Tibial artery (tissue), 4 donors: ENCODE results near the gene BDKRB2.

Source experiments
- DNase-seq, 2 donors: peaks; one replicate each; pipeline ENCODE4 v3.0.0-alpha.2; 2019
- H3K27ac ChIP-seq, 2 donors: fragments of 200-600 bp; sonication (generic) in 1 of 2; 1 replicate in 1 of 2; 2 replicates in 1 of 2; pipeline ENCODE4 v1.5.1; 2018 to 2019; ENCODE audit warnings: mild to moderate bottlenecking in 1 of 2
- H3K27me3 ChIP-seq, 2 donors: fragments of 200-600 bp; sonication (generic) in 1 of 2; one replicate each; pipeline versions ENCODE4 v1.5.1 to v1.6.0; 2016 to 2019
- H3K36me3 ChIP-seq, 3 donors: fragments of 200-600 bp; sonication (generic) in 2 of 3; one replicate each; pipeline ENCODE4 v1.5.1; 2016 to 2019; ENCODE audit warnings: mild to moderate bottlenecking in 2 of 3
- H3K4me1 ChIP-seq, 4 donors: fragments of 200-600 bp; sonication (generic) in 2 of 4; 1 replicate in 3 of 4; 2 replicates in 1 of 4; pipeline ENCODE4 v1.5.1; 2016 to 2019
- H3K4me3 ChIP-seq, 2 donors: fragments of 200-600 bp; sonication (generic) in 1 of 2; 1 replicate in 1 of 2; 2 replicates in 1 of 2; pipeline ENCODE4 v1.5.1; 2018 to 2019; ENCODE audit warnings: mild to moderate bottlenecking in 2 of 2
- H3K9me3 ChIP-seq, 3 donors: fragments of 200-600 bp; sonication (generic) in 1 of 3; one replicate each; pipeline ENCODE4 v1.5.1; 2016 to 2019
- intact Hi-C: fragments of 100-400 bp; cut with DNase I; formaldehyde crosslinking; loops from one replicate; pipeline ENCODE4 v1.15.0; 2023; ENCODE audit warnings: low total_unique reads
- TF ChIP-seq, protein P1 (sequence below), 2 experiments: fragments of 200-600 bp in 1 of 2; fragments of 450-650 bp in 1 of 2; IDR thresholded peaks; one replicate each; pipeline ENCODE4 v1.5.1; 2017 to 2019; ENCODE audit warnings: antibody characterized with exemption in 2 of 2, mild to moderate bottlenecking in 1 of 2, moderate library complexity in 1 of 2

Gene BDKRB2

DNA sequence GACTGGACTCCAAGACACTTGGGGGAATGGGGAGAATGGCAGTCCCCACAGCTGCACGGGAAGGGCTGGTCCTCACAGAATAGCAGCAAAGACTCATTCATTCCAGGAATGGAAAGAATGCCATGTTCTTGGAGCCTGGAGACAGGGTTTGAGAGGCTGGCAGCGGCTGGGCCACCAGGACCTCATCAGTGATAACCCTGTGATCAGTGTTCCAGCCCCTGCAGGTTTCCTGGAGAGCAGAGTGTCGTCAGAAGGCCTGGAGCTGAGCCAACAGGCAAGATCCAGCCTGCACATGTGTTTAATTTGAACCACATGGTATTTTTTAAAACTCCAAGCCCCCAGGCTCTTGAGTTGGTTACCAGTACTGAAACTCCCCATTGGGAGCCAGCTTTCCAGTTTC, 62.7 kb downstream of the BDKRB2 start:
- Histone ChIP-seq H3K4me3 (no peak overlapping the region), H3K4me1 (no peaks in the 10 kb centered on the region), H3K27me3 (peaks cover 0 to 14% of the 10 kb centered on the region in 2 donors), H3K36me3 (no peaks in the 10 kb centered on the region), H3K27ac (no peak overlapping the region), H3K9me3 (peaks cover 0 to 5% (median 0%) of the 10 kb centered on the region in 3 donors)
- DNase-seq, result no peak
- intact Hi-C loops, result no loop called here
- TF ChIP-seq, protein P1, sequence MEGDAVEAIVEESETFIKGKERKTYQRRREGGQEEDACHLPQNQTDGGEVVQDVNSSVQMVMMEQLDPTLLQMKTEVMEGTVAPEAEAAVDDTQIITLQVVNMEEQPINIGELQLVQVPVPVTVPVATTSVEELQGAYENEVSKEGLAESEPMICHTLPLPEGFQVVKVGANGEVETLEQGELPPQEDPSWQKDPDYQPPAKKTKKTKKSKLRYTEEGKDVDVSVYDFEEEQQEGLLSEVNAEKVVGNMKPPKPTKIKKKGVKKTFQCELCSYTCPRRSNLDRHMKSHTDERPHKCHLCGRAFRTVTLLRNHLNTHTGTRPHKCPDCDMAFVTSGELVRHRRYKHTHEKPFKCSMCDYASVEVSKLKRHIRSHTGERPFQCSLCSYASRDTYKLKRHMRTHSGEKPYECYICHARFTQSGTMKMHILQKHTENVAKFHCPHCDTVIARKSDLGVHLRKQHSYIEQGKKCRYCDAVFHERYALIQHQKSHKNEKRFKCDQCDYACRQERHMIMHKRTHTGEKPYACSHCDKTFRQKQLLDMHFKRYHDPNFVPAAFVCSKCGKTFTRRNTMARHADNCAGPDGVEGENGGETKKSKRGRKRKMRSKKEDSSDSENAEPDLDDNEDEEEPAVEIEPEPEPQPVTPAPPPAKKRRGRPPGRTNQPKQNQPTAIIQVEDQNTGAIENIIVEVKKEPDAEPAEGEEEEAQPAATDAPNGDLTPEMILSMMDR (IDR thresholded peaks at IDR 0.05), result no peak

DNA sequence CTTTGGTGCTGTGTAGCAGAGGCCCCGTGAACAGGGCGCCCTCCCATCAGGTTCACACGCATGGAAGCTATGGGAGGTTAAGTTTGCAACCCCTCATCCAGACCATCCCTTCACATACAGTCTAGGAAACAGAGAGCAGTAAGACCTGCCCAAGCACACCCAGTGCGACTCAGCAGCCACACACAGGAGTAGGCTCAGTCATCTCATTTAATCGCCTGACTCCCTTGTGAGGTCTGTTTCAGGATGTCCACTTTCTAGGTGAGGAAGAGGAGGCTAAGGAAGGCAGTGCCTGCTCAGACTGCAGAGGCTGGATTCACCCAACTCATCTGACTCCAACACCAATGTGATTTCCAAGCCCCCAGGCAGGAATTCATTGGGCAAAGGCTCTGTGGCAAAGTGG, 63.3 kb downstream of the BDKRB2 start:
- peaks cover 0 to 14% of the 10 kb centered on the region in 2 donors for H3K27me3 ChIP-seq
- TF ChIP-seq, protein P1 (IDR thresholded peaks at IDR 0.05), result no peak
- H3K27ac ChIP-seq, result no peak overlapping the region
- intact Hi-C loops, result no loop called here
- H3K4me3 ChIP-seq, result no peak overlapping the region
- H3K9me3 ChIP-seq, result peaks cover 0 to 5% (median 0%) of the 10 kb centered on the region in 3 donors
- no peaks in the 10 kb centered on the region for H3K4me1 ChIP-seq
- no peak for DNase-seq
- H3K36me3 ChIP-seq, result no peaks in the 10 kb centered on the region

DNA sequence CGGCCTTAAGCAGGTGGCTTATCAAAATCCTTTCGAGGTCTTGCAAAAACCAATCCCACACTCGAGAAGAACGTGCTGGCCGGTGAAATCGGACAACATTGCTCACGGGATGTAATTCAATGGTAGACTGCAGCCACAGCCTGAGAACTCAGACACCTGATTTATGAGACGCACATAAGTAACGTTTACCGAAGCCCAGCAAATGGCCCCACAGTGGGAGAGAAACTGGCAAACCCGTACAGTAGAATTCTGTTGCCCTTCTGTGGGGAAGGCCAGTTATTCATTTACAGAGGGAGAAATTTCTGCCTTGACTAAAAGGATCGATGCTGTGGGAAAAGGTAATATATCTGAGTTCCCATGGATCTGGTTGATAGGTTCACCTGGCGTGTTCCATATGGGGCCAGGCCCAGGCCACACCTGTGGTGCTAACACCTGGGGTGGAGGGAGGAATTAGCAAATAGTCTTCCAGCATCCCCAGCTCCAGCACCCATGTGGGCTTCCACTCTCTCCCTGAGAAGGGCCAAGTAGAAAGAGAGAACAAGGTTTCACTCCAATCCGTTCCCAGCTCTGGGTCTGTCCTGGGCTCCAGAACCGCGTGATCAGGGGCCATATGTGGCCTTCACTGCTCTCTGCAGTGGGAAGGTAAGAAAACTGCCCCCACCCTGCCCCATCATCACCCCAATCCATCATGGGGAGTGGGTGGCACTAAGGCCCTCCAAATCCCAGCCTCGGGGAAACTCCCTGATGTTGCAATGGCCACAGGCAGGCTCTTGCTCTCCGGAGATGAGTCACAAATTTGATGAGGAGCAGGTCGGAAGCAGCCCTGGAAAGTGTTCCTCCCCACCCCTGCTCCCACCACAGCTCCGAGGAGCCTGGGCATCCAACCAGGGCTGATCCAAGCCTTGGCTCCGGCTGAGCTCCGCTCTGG, 64.1 kb downstream of the BDKRB2 start:
- no peaks in the 10 kb centered on the region for H3K36me3 ChIP-seq
- peak in 1 of 2 donors; percentile 45 for DNase-seq
- no peak overlapping the region for H3K4me3 ChIP-seq
- no peaks in the 10 kb centered on the region for H3K4me1 ChIP-seq
- TF ChIP-seq, protein P1 (IDR thresholded peaks at IDR 0.05), result no peak
- no peak overlapping the region for H3K27ac ChIP-seq
- peaks cover 0 to 14% of the 10 kb centered on the region in 2 donors for H3K27me3 ChIP-seq
- peaks cover 0 to 5% (median 0%) of the 10 kb centered on the region in 3 donors for H3K9me3 ChIP-seq
- intact Hi-C loops, result no loop called here

DNA sequence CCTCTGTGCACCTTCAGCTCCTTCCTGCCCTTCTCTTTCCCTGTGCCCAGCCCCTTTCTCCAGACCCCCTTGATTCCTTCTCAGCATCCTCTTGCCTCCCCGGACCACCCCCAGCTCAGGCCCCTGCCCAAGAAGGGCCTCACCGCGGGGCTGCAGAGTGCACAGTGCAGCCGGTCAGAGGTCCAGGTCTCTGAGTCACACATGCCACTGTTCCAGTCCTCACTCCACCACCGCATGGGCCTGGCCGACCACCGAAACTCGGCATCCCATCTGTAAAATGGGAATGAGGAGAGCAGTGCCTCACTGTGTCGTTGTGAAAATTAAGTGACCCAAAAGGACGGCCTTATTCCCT, 64.7 kb downstream of the BDKRB2 start:
- DNase-seq, result no peak
- TF ChIP-seq, protein P1 (IDR thresholded peaks at IDR 0.05), result no peak
- Histone ChIP-seq H3K36me3 (no peaks in the 10 kb centered on the region), H3K4me3 (no peak overlapping the region), H3K4me1 (no peaks in the 10 kb centered on the region), H3K27ac (no peak overlapping the region), H3K9me3 (peaks cover 0 to 5% (median 0%) of the 10 kb centered on the region in 3 donors), H3K27me3 (peaks cover 0 to 14% of the 10 kb centered on the region in 2 donors)
- intact Hi-C loops, result no loop called here

DNA sequence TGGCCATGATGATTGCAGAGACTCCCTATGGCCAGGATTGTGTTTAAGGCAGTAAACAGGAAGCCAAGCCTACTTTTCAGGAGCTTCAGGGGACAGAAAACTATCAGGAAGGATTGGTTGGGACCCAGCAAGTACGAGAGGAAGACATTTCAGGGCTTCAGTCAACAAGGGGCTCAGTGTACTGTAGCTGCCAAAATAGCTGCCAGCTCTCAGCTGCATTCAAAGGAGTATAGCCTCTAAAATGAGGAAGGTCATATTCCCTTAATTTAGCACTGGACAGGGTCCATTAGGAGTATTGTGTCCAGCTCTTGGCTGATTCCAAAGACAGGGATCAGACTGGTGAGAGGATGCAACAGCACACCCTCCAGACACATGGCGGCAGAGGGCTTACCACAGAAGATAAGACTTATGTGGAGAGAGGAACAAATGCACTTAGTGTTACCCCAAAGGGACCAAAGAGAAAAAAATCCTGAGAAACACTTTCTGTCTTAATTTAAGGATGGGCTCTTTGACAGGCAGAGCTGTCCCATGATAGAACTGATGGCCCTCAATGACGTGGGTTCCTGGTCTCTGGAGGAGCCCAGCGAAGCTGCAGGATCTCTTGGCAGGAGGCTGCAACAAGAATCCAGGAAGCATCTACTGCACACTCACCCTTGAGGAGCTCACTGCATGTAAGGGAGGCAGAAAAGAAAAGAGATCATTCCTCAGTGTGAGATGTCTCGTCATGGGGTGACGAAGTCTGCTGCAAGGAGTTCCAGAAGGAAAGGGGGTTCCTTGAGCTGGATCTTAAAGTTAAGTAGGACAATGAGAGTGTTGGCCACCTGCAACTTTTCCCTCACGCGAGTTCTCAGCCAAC, 66.2 kb downstream of the BDKRB2 start:
- intact Hi-C loops, result loop anchor here (10.0 kb wide), 1 partner anchor 166 kb away; no protein-coding TSS in a partner anchor
- peaks cover 0 to 5% (median 0%) of the 10 kb centered on the region in 4 donors for H3K4me1 ChIP-seq
- peaks cover 0 to 14% of the 10 kb centered on the region in 2 donors for H3K27me3 ChIP-seq
- no peaks in the 10 kb centered on the region for H3K36me3 ChIP-seq
- H3K9me3 ChIP-seq, result peaks cover 0 to 5% (median 0%) of the 10 kb centered on the region in 3 donors
- no peak overlapping the region for H3K27ac ChIP-seq
- no peak for DNase-seq
- TF ChIP-seq, protein P1 (IDR thresholded peaks at IDR 0.05), result no peak
- H3K4me3 ChIP-seq, result no peak overlapping the region
